Hematopoietic multipotent progenitor cell treated with erythropoietin and hydrocortisone succinate and interleukin-3 and kit ligand, for 17 days (in vitro differentiated cells): ENCODE data around the gene C8A.

ENCODE experiments used
- DNase-seq: peaks from one replicate; pipeline ENCODE4 v3.0.0-alpha.2; 2015; ENCODE audit warnings: low spot score

Gene C8A

DNA sequence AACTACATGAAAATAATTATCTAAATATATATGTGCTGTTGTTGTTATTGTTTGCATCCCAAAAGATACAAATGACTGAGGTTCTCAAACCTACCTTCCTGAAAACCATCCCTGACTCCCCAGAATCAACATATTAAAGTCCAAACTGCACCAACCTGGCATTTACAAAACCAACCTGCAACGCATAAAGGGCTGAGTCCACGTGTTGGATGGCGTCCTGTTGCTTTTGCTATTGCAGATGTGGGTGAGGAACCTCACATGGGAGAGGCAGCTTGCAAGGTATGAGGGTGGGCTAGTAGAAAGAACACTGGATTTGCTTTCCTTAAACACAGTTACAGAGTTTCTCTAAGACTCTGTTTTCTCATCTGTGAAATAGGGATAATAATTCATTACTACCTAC lies 112.8 kb downstream of the C8A start:
- no peak for DNase-seq
